ENCODE results near the gene CUL9. TPM values are rescaled to one million over a fixed set of nuclear protein-coding genes. Genes with fewer than 3 reads are reported as not detected.

Gene CUL9
- total RNA-seq, 1 donor from 2014 or later, result 18.4 TPM

DNA sequence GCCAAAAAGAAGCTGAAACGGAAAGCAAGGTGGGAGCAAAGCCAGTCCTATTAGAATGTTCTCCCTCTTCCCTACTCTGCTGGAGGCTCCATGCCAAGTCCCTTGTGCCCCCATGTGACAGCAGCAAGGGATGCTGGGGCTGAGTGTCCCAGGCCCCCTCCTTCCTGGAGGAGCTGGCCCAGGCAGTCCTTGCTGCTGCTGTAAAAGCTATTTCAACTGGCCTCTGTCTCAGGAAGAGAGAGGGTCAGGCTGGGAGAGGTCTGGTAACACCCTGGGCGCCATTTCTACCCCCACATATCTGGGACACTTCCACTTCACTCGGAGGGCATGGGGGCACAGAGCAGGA is 86.3 kb downstream of the CUL9 start:
- TF ChIP-seq, protein P1, sequence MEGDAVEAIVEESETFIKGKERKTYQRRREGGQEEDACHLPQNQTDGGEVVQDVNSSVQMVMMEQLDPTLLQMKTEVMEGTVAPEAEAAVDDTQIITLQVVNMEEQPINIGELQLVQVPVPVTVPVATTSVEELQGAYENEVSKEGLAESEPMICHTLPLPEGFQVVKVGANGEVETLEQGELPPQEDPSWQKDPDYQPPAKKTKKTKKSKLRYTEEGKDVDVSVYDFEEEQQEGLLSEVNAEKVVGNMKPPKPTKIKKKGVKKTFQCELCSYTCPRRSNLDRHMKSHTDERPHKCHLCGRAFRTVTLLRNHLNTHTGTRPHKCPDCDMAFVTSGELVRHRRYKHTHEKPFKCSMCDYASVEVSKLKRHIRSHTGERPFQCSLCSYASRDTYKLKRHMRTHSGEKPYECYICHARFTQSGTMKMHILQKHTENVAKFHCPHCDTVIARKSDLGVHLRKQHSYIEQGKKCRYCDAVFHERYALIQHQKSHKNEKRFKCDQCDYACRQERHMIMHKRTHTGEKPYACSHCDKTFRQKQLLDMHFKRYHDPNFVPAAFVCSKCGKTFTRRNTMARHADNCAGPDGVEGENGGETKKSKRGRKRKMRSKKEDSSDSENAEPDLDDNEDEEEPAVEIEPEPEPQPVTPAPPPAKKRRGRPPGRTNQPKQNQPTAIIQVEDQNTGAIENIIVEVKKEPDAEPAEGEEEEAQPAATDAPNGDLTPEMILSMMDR (conservative IDR thresholded peaks at IDR 0.05; ENCODE audit: low read depth, low read length), result no peak
- no peak for DNase-seq (ENCODE audit: low read depth)
- H3K4me3 ChIP-seq (ENCODE audit: low read depth, low read length), result no peak overlapping the region

DNA sequence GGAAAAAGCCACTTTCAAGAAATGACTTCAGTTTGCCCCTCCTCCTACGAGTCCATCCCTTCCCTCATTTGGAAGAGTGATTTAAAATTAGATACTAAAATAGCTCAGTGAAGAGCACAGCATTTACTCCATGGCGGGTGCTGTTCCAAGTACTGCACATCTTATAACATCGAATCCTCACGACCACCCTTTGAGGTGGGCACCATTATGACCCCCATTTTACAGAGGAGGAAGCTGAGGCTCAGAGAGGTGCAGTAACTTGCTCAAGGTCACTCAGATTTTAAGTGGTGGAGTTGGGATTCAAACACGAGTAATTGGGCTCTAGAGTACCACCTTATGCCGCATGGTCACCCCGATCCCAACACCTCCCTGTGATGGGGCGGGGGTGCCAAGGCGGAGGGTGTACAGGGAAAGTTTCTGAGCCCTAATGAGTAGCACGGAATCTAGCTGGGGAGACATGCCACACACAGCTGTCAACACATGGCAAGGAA is 86.8 kb downstream of the CUL9 start:
- no peak for DNase-seq (ENCODE audit: low read depth)
- TF ChIP-seq, protein P1 (conservative IDR thresholded peaks at IDR 0.05; ENCODE audit: low read depth, low read length), result no peak
- H3K4me3 ChIP-seq (ENCODE audit: low read depth, low read length), result peak overlapping the region; percentile 42

DNA sequence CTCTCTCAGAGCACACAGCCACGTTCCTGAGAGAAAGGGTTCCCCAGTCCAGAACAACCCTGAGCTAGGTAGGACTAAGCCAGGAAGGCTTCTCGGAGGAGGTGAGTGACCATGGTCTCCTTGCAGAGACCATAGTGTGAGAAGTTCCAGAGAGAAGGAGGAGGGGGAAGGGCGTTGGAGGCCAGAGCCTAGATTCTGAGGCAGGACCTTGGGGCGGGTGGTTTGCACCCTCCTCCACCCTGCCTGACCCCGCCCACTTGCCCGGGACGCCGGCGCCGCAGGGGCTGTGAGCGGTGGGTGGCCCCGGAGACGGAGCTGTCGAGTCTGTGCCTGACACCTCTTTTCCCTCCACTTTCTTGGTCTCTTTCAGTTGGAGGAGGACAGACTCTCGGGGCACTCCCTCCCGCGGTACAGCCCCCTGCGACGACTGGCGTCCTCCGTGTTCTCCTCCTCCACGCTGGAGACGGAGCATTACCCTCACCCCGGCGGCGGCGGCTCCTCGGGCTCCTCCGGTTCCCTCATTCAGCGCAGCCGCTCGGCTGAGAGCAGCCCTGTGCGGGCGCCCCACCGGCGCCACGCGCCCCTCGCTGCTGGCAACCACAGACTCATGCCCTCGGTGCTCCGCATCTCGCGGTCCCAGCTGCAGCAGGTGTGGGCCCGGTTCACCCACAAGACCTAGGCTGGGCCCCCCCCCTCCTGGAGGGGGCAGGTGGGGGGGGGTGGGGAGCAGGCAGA is 87.4 kb downstream of the CUL9 start:
- H3K4me3 ChIP-seq (ENCODE audit: low read depth, low read length), result peak overlapping the region; percentile 42
- TF ChIP-seq, protein P1 (conservative IDR thresholded peaks at IDR 0.05; ENCODE audit: low read depth, low read length), result no peak

DNA sequence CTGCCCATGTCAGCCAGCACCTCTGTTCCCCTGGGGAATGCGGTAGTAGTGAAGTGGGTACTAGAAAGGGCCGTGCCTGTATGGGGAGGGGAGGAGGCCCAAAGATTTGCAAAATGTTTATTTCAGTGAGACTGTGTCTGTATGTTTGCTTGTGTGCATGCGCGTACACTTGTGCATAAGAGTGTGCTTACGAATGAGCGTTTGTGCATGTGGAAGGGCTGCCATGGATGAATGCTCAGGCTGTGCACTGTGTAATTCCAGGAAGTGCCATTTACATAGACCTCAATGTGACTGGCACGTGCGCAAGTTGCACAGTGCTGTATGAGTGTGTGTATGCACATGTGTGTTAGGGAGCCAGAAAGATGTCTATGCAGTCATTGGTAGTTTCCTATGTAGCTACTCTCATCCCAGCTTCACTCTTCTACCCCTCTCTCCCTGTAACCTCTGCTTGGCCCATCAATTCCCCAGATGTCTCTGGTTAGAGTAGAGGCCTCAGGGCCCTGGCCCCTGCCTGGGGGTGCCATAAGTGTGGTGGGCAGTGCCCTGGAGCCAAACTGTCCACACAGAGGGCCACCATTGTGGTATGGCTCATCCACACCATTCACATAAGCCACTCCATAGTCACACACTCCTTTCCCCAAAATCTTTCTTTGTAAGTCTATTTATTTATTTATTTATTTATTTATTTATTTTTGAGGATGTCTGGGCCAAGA is 89.3 kb downstream of the CUL9 start:
- H3K4me3 ChIP-seq (ENCODE audit: low read depth, low read length), result no peak overlapping the region
- TF ChIP-seq, protein P1 (conservative IDR thresholded peaks at IDR 0.05; ENCODE audit: low read depth, low read length), result no peak
- no peak for DNase-seq (ENCODE audit: low read depth)

More for the DNA sequence above, 87.4 kb downstream of the CUL9 start:
- no peak for DNase-seq (ENCODE audit: low read depth)

DNA sequence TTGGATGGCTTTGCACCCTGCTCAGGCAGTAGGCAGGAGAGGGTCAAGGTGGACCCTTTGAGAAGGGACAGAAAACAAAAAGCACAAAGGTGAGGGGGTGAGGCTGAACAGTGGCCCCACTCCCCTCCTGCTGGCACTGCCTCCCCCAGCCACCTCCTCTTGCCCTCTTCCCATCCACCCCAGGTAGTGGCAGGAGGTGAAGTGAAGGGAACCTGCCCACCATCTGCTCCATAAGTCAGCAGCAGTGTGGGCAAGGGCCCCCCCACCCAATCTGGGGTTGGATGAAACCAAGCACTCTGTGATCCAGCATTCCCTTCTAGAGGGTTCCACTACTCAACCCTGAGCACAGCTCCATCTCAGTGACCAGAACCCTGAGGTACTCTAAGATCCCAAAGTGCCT is 89.9 kb downstream of the CUL9 start:
- no peak overlapping the region for H3K4me3 ChIP-seq (ENCODE audit: low read depth, low read length)
- TF ChIP-seq, protein P1 (conservative IDR thresholded peaks at IDR 0.05; ENCODE audit: low read depth, low read length), result no peak

DNA sequence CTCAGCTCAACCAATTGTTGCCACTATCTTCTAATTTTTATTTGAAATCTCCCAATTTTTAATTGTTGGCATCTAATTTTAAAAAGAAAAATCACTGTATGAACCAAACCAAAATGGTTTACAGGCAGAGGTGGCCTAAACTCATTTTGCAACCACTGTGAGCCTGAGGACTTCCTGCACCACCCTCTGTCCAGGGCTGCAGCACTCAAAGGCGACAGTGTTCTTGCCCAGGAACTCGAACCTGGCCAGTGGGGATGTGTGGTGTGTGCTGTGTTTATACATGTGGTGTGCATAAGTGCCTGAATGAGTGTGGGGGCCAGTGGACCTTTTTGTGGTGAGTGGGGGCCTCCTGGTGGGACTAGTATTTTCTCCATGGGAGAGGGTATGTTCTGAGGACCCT is 91.7 kb downstream of the CUL9 start:
- H3K4me3 ChIP-seq (ENCODE audit: low read depth, low read length), result no peak overlapping the region
- DNase-seq (ENCODE audit: low read depth), result no peak
- TF ChIP-seq, protein P1 (conservative IDR thresholded peaks at IDR 0.05; ENCODE audit: low read depth, low read length), result no peak

More for the DNA sequence above, 89.9 kb downstream of the CUL9 start:
- no peak for DNase-seq (ENCODE audit: low read depth)

Other genes with a start within 250 kb of the CUL9 start
- gene GNMT, start 221.4 kb upstream of the CUL9 start, total RNA-seq, result not detected in 2 replicates
- gene PEX6, start 203.0 kb upstream of the CUL9 start, total RNA-seq, result 19.5 and 22.4 TPM in 2 replicates
- gene PPP2R5D, start 197.6 kb upstream of the CUL9 start, total RNA-seq, result 66.4 and 94.2 TPM in 2 replicates
- 108 and 122 TPM in 2 replicates for gene MEA1, start 168.2 kb upstream of the CUL9 start, total RNA-seq
- 70.8 and 109 TPM in 2 replicates for gene KLHDC3, start 167.9 kb upstream of the CUL9 start, total RNA-seq
- 71.2 and 163 TPM in 2 replicates for gene RRP36, start 160.6 kb upstream of the CUL9 start, total RNA-seq
- 12.0 and 20.5 TPM in 2 replicates for gene CUL7, start 128.3 kb upstream of the CUL9 start, total RNA-seq
- gene MRPL2, start 122.8 kb upstream of the CUL9 start, total RNA-seq, result 16.9 and 45.4 TPM in 2 replicates
- gene KLC4, start 122.6 kb upstream of the CUL9 start, total RNA-seq, result 8.8 and 10.3 TPM in 2 replicates
- gene PTK7, start 105.9 kb upstream of the CUL9 start, total RNA-seq, result 84.6 and 91.2 TPM in 2 replicates
- gene SRF, start 10.9 kb upstream of the CUL9 start, total RNA-seq, result 25.0 and 33.9 TPM in 2 replicates
- 140 and 299 TPM in 2 replicates for gene DNPH1, start 47.3 kb downstream of the CUL9 start, total RNA-seq
- gene TTBK1, start 61.3 kb downstream of the CUL9 start, total RNA-seq, result under 0.01 and 0.07 TPM in 2 replicates
- gene SLC22A7, start 116.1 kb downstream of the CUL9 start, total RNA-seq, result not detected in 2 replicates
- not detected in 2 replicates for gene CRIP3, start 126.6 kb downstream of the CUL9 start, total RNA-seq
- gene ZNF318, start 187.5 kb downstream of the CUL9 start, total RNA-seq, result 7.5 and 7.7 TPM in 2 replicates
- 10.6 and 19.6 TPM in 2 replicates for gene ABCC10, start 245.3 kb downstream of the CUL9 start, total RNA-seq

Measured in epithelial cell of proximal tubule (primary cell).